ENCODE results near the gene RUSF1. TPM values are rescaled to one million over a fixed set of nuclear protein-coding genes. Genes with fewer than 3 reads are reported as not detected.
A peak's percentile ranks its signal among the peaks of the same experiment; 100 is the strongest.
"Not testable (repeated sequence)": the region's sequence is repeated elsewhere in the genome, so short reads cannot be mapped to it uniquely, and the experiment has no call there.

The RUSF1 gene
- total and polyA plus RNA-seq, 8 donors = 39.9 to 96.7 (median 51.0) TPM

DNA sequence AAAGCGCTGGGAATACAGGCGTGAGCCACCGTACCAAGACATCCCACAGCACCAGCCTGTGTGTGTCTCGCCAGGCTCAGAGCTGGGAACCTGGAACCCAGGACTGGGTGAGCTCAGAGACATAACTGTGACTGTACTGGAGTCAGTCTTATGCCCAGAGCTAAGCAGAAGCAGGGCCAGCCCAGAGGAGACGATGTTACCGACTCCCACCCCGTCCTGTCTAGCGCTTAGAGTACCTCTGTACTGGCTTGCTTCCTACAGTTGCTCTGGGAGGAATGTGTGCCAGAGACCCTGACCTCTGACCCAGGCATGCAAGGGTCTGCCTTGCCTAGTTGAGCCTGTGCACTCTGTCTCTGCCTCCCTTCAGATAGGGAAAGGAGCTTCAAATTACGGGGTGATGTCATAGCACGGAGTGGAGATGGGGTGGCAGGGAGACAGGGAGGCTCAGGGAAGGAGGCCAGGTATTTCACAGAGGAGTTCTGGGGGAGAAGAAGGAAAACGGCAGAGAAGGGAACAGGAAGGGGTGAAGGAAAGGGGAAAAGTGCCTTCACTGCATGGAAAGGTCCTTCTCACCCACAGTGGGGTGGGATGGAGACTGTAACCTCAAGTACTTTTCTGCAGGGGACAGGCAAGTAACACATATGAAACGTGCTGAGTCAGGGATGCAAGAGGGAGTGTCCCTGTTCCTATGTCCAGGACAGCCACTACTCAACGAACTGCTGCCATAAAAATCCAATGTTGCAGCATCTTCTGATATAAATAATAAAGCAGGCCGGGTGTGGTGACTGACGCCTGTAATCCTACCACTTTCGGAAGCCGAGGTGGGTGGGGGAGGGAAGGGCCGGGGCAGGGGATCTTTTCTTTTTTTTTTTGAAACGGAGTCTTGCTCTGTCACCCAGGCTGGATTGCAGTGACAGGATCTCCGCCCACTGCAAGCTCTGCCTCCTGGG lies 54.7 kb downstream of the RUSF1 start:
- H3K9me3 ChIP-seq = no peaks in the 10 kb centered on the region
- no peak for ATAC-seq
- no peak overlapping the region for H3K4me3 ChIP-seq
- peaks cover 14 to 48% (median 14%) of the 10 kb centered on the region in 3 donors for H3K4me1 ChIP-seq
- no peak for FAIRE-seq
- no peaks in the 10 kb centered on the region for H3K36me3 ChIP-seq
- TF ChIP-seq, protein P1, sequence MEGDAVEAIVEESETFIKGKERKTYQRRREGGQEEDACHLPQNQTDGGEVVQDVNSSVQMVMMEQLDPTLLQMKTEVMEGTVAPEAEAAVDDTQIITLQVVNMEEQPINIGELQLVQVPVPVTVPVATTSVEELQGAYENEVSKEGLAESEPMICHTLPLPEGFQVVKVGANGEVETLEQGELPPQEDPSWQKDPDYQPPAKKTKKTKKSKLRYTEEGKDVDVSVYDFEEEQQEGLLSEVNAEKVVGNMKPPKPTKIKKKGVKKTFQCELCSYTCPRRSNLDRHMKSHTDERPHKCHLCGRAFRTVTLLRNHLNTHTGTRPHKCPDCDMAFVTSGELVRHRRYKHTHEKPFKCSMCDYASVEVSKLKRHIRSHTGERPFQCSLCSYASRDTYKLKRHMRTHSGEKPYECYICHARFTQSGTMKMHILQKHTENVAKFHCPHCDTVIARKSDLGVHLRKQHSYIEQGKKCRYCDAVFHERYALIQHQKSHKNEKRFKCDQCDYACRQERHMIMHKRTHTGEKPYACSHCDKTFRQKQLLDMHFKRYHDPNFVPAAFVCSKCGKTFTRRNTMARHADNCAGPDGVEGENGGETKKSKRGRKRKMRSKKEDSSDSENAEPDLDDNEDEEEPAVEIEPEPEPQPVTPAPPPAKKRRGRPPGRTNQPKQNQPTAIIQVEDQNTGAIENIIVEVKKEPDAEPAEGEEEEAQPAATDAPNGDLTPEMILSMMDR (IDR thresholded peaks at IDR 0.05) = no peak
- no peaks in the 10 kb centered on the region for H3K27me3 ChIP-seq
- H3K27ac ChIP-seq = no peak overlapping the region
- DNase-seq = peak in 1 of 6 donors; percentile 31
- 68 to 75% methylated on average over 20 of the region's 20 CpGs for WGBS, 2 donors
- intact Hi-C loops (cut with DNase I) = no loop called here

DNA sequence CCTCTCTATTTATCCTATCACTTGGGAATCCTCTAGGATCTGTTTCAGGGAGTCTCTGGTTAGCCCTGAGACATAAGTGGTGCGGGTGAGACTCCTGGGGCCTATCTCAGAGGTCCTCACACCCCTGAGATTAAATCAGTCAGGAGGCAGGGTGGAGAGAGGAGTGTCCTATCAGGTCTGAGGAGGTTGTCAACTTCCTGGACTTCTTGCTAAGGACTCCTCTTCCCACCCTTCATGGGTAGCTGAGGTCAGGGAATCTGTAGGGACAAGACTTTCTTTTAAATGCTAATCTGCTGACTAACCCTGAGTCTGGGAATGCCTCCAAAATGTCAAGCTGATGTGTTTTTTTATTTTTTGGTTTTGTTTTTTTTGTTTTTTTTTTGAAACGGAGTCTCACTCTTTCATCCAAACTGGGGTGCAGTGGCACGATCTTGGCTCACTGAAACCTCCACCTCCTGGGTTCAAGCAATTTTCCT lies 55.5 kb downstream of the RUSF1 start:
- FAIRE-seq = no peak
- Histone ChIP-seq H3K4me3 (no peak overlapping the region), H3K9me3 (no peaks in the 10 kb centered on the region), H3K27ac (peak overlapping the region in 1 of 4 donors; percentile 46), H3K36me3 (no peaks in the 10 kb centered on the region), H3K4me1 (peaks cover 12 to 44% (median 13%) of the 10 kb centered on the region in 3 donors), H3K27me3 (no peaks in the 10 kb centered on the region)
- WGBS, 2 donors = 52 to 70% methylated on average over 3 of the region's 3 CpGs
- peak in 3 of 4 donors; percentile 37 to 55 (median 43) for ATAC-seq
- intact Hi-C loops (cut with DNase I) = no loop called here
- no peak for DNase-seq
- TF ChIP-seq, protein P1 (IDR thresholded peaks at IDR 0.05) = no peak

DNA sequence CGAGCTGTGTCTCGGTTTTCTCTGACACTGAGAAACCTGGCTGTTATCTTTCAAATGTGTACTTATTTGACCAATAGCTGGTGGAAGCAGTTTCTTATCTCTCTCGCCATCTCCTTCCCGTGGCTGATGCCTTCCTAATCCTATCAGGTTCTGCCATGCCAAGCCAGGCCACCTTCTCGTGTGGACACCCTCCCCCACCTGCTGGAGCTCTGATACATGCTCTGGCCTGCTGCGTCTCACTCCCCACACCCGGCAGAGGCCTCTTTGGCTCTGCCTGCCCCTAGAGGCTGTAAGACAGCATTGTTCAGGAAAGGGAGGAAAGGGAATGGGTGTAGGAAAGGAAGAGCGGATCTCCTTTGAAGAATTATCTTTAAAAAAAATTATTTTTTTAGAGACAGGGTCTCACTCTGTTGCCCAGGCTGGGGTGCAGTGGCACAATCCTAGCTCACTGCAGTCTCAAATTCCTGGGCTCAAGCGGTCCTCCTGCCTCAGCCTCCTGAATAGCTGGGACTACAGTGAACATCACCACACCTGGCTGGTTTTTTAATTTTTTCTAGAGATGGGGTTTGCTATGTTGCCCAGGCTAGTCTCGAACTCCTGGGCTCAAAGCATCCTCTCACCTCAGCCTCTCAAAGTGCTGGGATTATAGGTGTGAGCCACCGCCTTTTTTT lies 56.4 kb downstream of the RUSF1 start:
- intact Hi-C loops (cut with DNase I) = no loop called here
- peak in 3 of 6 donors; percentile 53 to 79 (median 59) for DNase-seq
- FAIRE-seq = no peak
- peak; percentile 79 to 88 (median 84) for ATAC-seq
- 46% methylated on average over 11 of the region's 11 CpGs for WGBS, 2 donors
- Histone ChIP-seq H3K27ac (no peak overlapping the region), H3K27me3 (no peaks in the 10 kb centered on the region), H3K4me1 (peaks cover 3 to 36% (median 5%) of the 10 kb centered on the region in 3 donors), H3K9me3 (no peaks in the 10 kb centered on the region), H3K4me3 (no peak overlapping the region), H3K36me3 (no peaks in the 10 kb centered on the region)
- TF ChIP-seq, protein P1 (IDR thresholded peaks at IDR 0.05) = peak in 2 of 4 donors; percentile 19 to 25

DNA sequence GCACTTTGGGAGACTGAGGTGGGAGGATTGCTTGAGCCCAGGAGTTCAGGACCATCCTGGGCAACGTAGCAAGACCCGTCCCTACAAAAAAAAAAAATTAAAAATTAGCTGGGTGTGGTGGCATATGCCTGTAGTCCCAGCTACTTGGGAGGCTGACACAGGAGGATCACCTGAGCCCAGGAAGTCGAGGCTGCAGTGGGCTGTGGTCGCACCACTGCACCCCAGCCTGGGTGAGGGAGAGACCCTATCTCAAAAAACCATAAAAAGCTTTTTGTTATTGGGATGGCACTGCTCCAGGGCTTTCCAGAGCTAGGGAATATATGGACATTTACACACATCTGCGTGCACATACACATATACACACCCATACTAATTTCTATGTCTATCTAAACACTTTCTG lies 57.0 kb downstream of the RUSF1 start:
- H3K4me1 ChIP-seq = peaks cover 0 to 30% (median 3%) of the 10 kb centered on the region in 3 donors
- no peaks in the 10 kb centered on the region for H3K36me3 ChIP-seq
- ATAC-seq (no peak), FAIRE-seq (no peak), DNase-seq (peak in 1 of 6 donors; percentile 9)
- H3K9me3 ChIP-seq = no peaks in the 10 kb centered on the region
- no peak overlapping the region for H3K4me3 ChIP-seq
- no peak overlapping the region for H3K27ac ChIP-seq
- H3K27me3 ChIP-seq = no peaks in the 10 kb centered on the region
- WGBS, 2 donors = 84 to 85% methylated on average over 5 of the region's 5 CpGs
- TF ChIP-seq, protein P1 (IDR thresholded peaks at IDR 0.05) = no peak
- intact Hi-C loops (cut with DNase I) = no loop called here

DNA sequence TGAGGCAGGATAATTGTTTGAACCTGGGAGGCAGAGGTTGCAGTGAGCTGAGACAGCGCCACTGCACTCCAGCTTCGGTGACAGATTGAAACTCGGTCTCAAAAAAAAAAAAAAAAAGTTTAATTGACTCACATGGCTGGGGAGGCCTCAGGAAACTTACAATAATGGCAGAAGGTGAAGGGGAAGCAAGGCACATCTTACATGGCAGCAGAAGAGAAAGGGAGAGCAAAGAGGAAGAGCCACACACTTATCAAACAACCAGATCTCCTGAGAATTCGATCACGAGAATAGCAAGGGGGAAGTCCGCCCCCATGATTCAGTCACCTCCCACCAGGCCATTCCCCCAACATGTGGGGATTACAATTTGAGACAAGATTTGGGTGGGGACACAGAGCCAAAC lies 62.3 kb downstream of the RUSF1 start:
- not testable (repeated sequence) for H3K4me3 ChIP-seq, H3K4me1 ChIP-seq, DNase-seq, H3K9me3 ChIP-seq, H3K36me3 ChIP-seq, H3K27ac ChIP-seq, FAIRE-seq, ATAC-seq, H3K27me3 ChIP-seq
- intact Hi-C loops (cut with DNase I) = loop anchor here in 2 of 3 donors (5.0 to 10.0 kb wide), 3 partner anchors 301 to 464 kb away; partner anchors contain the start of gene HSD3B7 (in 1 of the 2)
- WGBS, 2 donors = 73 to 82% methylated on average over 6 of the region's 6 CpGs

Measured in pancreas (tissue), 10 donors.